NCI-H748 (cell line): Measurements from ENCODE around the gene SMIM13.
A peak's percentile ranks its signal among the peaks of the same experiment; 100 is the strongest.

ENCODE experiments used
- DNase-seq: peaks from one replicate; lab custom pipeline; 2025; ENCODE audit not compliant: unreplicated experiment; lab: John Stamatoyannopoulos, UW

The SMIM13 gene

GRCh38 chr6:11151488-11151887 is 57.9 kb downstream of the SMIM13 start:
- no peak for DNase-seq

GRCh38 chr6:11152581-11152980 is 58.9 kb downstream of the SMIM13 start:
- DNase-seq: no peak

GRCh38 chr6:11153447-11153846 is 59.8 kb downstream of the SMIM13 start:
- no peak for DNase-seq

- DNase-seq: no peak
Measured at GRCh38 chr6:11155589-11155988, 62.0 kb downstream of the SMIM13 start.

- no peak for DNase-seq
Measured at GRCh38 chr6:11160199-11160598, 66.6 kb downstream of the SMIM13 start.

- peak; percentile 51 for DNase-seq
Measured at GRCh38 chr6:11161031-11161956, 67.7 kb downstream of the SMIM13 start.

- no peak for DNase-seq
Measured at GRCh38 chr6:11162262-11162661, 68.6 kb downstream of the SMIM13 start.

- peak; percentile 50 for DNase-seq
Measured at GRCh38 chr6:11163932-11164331, 70.3 kb downstream of the SMIM13 start.

- no peak for DNase-seq
Measured at GRCh38 chr6:11164717-11165646, 71.3 kb downstream of the SMIM13 start.

GRCh38 chr6:11166948-11167347 is 73.3 kb downstream of the SMIM13 start:
- DNase-seq: no peak

GRCh38 chr6:11168091-11168635 is 74.5 kb downstream of the SMIM13 start:
- no peak for DNase-seq

GRCh38 chr6:11171952-11172351 is 78.3 kb downstream of the SMIM13 start:
- DNase-seq: no peak

- DNase-seq: peak; percentile 78
Measured at GRCh38 chr6:11172501-11173327, 79.1 kb downstream of the SMIM13 start.

- no peak for DNase-seq
Measured at GRCh38 chr6:11174242-11174611, 80.6 kb downstream of the SMIM13 start.

GRCh38 chr6:11177271-11177670 is 83.6 kb downstream of the SMIM13 start:
- DNase-seq: no peak

GRCh38 chr6:11179088-11179418 is 85.4 kb downstream of the SMIM13 start:
- DNase-seq: no peak

- DNase-seq: peak; percentile 68
Measured at GRCh38 chr6:11179419-11180202, 86.0 kb downstream of the SMIM13 start.

- no peak for DNase-seq
Measured at GRCh38 chr6:11181478-11182136, 88.0 kb downstream of the SMIM13 start.

GRCh38 chr6:11183761-11184362 is 90.2 kb downstream of the SMIM13 start:
- DNase-seq: no peak
